Spleen (tissue), 7 donors: ENCODE measurements around the gene EPHA6.

Experiments
- CTCF ChIP-seq, 11 experiments: fragments of 200-600 bp in 7 of 11; fragments of 450-650 bp in 4 of 11; sonication (generic) in 4 of 11; IDR thresholded peaks in 8 of 11; conservative IDR thresholded peaks in 3 of 11; 1 replicate in 7 of 11; 2 replicates in 4 of 11; pipeline versions ENCODE4 v1.4.0 to v1.8.0; 2016 to 2021; ENCODE audit warnings: antibody characterized with exemption in 11 of 11, inconsistent platforms in 4 of 11, mild to moderate bottlenecking in 1 of 11
- POLR2AphosphoS5 ChIP-seq, 3 donors: sonication (generic); formaldehyde crosslinking; IDR thresholded peaks; one replicate each; pipeline ENCODE4 v1.5.1; 2017; ENCODE audit warnings: antibody characterized with exemption in 3 of 3
- donor health status: DM: no; HTN: no; CAD: no; lungs with moderate emphysema.
- donor health status: DM: no; HTN: no; CAD: no.
- donor health status: DM: no; HTN: no; CAD: no.

GRCh38 chr3:97138914-97139541, 324.6 kb downstream of the EPHA6 start:
- TF ChIP-seq POLR2AphosphoS5 (IDR thresholded peaks at IDR 0.05) (no peak), CTCF (IDR thresholded peaks at IDR 0.05 in 8 of 11, conservative IDR thresholded peaks at IDR 0.05 in 3 of 11) (no peak)
